Activated CD4-positive, alpha-beta T cell treated with anti-CD3 and anti-CD28 coated beads, Interleukin-2, amount 50 U/mL, for 1 hour (primary cell): ENCODE results near the gene PCLO.
"Not testable (repeated sequence)": the region's sequence is repeated elsewhere in the genome, so short reads cannot be mapped to it uniquely, and the experiment has no call there.

ENCODE experiments used
- DNase-seq: peaks from one replicate; pipeline ENCODE4 v3.0.0-alpha.2; 2020

The PCLO gene

DNA sequence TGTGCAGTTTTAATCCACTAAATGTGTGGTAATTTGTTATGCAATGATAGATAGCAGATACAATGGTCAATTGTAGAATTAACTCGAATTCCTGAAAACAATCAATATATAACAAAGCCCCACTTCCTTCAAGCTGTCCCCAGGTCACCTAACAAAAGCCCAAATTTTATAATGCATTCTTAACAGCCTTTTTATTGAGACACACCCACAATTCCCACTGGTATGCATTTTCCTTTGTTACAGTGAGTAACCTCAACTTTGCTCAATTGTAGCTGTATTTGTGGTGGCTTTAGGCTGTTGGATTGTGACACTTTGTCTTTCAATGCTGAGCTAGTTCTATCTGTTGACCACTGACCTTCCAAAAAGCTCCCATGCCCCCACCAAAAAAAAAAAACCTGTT is 439.3 kb downstream of the PCLO start:
- DNase-seq, result no peak

- DNase-seq, result no peak
Measured at GRCh38 chr7:82722946-82723345, 439.7 kb downstream of the PCLO start.

DNA sequence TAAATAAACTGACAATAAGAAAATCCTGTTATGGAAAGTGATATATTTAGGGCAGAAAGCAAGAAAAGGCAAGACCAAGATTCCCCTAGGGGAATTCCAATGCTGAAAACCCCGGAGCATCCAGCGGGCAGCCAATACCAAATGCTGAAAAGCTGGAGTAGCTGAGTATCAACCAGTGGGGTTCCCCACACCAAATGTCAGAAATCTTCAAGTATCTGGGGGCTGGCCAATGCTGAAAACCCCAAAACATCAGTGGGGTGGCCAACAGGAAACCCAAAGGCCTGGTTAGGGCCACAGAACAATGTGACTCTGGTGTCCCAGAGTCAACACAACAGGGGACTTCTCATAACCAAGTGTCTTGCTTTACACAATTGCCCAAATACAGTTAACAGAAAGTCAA is 447.3 kb downstream of the PCLO start:
- no peak for DNase-seq

- no peak for DNase-seq
Measured at GRCh38 chr7:82714883-82715282, 447.8 kb downstream of the PCLO start.

- DNase-seq, result no peak
Measured at GRCh38 chr7:82713506-82713905, 449.2 kb downstream of the PCLO start.

- DNase-seq, result not testable (repeated sequence)
Measured at GRCh38 chr7:82706344-82706743, 456.3 kb downstream of the PCLO start.

- no peak for DNase-seq
Measured at GRCh38 chr7:82705517-82706260, 457.0 kb downstream of the PCLO start.

DNA sequence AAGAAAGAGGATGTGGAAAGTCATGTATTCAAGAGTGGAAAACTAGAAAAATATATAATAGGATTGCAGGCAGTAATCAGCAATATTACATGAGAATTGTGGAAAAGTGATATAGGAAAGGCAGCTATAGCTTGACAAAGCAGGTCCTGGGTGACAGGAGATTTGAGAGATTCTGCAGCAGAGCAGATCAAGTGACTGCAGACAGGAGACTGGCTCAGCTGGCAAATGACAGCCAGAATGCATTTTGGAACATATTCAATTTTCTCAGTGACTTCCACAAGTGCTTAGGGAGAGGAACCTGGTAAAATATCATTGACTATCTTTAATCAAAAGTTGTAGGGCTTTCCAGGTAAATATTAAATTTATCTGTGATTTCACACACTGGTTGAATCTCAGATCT is 458.6 kb downstream of the PCLO start:
- DNase-seq, result no peak
